ENCODE data around the gene ARHGAP19. TPM values are rescaled to one million over a fixed set of nuclear protein-coding genes. Genes with fewer than 3 reads are reported as not detected.

Gene ARHGAP19
- total and polyA plus RNA-seq, 9 of the 15 experiments (the other 6 are each of a cell fraction or from before 2014, with no cell fraction given) = 14.8 to 49.5 (median 26.8) TPM

- TF ChIP-seq, protein P1, sequence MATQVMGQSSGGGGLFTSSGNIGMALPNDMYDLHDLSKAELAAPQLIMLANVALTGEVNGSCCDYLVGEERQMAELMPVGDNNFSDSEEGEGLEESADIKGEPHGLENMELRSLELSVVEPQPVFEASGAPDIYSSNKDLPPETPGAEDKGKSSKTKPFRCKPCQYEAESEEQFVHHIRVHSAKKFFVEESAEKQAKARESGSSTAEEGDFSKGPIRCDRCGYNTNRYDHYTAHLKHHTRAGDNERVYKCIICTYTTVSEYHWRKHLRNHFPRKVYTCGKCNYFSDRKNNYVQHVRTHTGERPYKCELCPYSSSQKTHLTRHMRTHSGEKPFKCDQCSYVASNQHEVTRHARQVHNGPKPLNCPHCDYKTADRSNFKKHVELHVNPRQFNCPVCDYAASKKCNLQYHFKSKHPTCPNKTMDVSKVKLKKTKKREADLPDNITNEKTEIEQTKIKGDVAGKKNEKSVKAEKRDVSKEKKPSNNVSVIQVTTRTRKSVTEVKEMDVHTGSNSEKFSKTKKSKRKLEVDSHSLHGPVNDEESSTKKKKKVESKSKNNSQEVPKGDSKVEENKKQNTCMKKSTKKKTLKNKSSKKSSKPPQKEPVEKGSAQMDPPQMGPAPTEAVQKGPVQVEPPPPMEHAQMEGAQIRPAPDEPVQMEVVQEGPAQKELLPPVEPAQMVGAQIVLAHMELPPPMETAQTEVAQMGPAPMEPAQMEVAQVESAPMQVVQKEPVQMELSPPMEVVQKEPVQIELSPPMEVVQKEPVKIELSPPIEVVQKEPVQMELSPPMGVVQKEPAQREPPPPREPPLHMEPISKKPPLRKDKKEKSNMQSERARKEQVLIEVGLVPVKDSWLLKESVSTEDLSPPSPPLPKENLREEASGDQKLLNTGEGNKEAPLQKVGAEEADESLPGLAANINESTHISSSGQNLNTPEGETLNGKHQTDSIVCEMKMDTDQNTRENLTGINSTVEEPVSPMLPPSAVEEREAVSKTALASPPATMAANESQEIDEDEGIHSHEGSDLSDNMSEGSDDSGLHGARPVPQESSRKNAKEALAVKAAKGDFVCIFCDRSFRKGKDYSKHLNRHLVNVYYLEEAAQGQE (IDR thresholded peaks at IDR 0.05; ENCODE audit: borderline replicate concordance) = no peak
- TF ChIP-seq, protein P1 (CRISPR knock-in tag; IDR thresholded peaks at IDR 0.05; ENCODE audit: low read depth) = no peak
- TF ChIP-seq NR2C1 (IDR thresholded peaks at IDR 0.05) = no peak
- no peak for TF ChIP-seq NR2C1 (tag; IDR thresholded peaks at IDR 0.05)
- TF ChIP-seq RAD21 (CRISPR knock-in tag; conservative IDR thresholded peaks at IDR 0.05 in 1 of 2, IDR thresholded peaks at IDR 0.05 in 1 of 2) = no peak
- TF ChIP-seq TSHZ1 (CRISPR knock-in tag; IDR thresholded peaks at IDR 0.05) = no peak
- TF ChIP-seq ZNF143 (CRISPR knock-in tag; IDR thresholded peaks at IDR 0.05) = no peak
- TF ChIP-seq, protein P2, sequence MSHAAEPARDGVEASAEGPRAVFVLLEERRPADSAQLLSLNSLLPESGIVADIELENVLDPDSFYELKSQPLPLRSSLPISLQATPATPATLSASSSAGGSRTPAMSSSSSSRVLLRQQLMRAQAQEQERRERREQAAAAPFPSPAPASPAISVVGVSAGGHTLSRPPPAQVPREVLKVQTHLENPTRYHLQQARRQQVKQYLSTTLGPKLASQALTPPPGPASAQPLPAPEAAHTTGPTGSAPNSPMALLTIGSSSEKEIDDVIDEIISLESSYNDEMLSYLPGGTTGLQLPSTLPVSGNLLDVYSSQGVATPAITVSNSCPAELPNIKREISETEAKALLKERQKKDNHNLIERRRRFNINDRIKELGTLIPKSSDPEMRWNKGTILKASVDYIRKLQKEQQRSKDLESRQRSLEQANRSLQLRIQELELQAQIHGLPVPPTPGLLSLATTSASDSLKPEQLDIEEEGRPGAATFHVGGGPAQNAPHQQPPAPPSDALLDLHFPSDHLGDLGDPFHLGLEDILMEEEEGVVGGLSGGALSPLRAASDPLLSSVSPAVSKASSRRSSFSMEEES (CRISPR knock-in tag; IDR thresholded peaks at IDR 0.05) = no peak
- TF ChIP-seq SMARCC2 (IDR thresholded peaks at IDR 0.05; ENCODE audit: low read depth) = no peak
These were observed 84.6 kb downstream of the ARHGAP19 start (continued) for GRCh38 chr10:97207756-97208346.

Data from K562 (cell line).